Thyroid gland (tissue), 4 donors: ENCODE results near the gene PPP3R1.

Experiments
- POLR2A ChIP-seq, 2 donors: fragments of 450-650 bp; IDR thresholded peaks; one replicate each; pipeline ENCODE4 v1.6.1; 2017; ENCODE audit warnings: antibody characterized with exemption in 2 of 2, mild to moderate bottlenecking in 2 of 2, moderate library complexity in 1 of 2
- TF ChIP-seq, protein P1 (sequence below), 6 experiments: fragments of 200-600 bp in 3 of 6; fragments of 450-650 bp in 3 of 6; sonication (generic) in 3 of 6; IDR thresholded peaks; one replicate each; pipeline ENCODE4 v1.5.1; 2016 to 2019; ENCODE audit warnings: antibody characterized with exemption in 6 of 6, mild to moderate bottlenecking in 2 of 6, inconsistent platforms in 1 of 6, moderate library complexity in 1 of 6

DNA sequence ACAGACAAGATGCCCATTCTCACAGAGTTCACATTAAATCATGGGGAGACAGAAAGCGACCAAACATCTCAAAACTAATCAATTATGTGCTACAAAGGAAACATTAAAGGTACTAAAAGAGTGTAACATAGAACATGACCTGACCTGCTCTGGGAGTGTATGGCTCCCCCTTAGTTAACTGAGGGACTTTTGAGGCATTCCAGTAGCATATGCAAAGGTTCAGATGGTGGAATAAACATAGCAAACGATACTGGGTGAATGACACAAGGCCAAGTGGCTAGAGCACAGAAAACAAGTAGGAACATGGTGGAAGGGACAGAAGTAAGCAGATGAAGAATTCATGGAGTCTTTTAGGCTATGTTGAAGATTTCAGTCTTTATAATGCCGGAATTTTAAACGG lies 11.9 kb downstream of the PPP3R1 start:
- TF ChIP-seq, protein P1, sequence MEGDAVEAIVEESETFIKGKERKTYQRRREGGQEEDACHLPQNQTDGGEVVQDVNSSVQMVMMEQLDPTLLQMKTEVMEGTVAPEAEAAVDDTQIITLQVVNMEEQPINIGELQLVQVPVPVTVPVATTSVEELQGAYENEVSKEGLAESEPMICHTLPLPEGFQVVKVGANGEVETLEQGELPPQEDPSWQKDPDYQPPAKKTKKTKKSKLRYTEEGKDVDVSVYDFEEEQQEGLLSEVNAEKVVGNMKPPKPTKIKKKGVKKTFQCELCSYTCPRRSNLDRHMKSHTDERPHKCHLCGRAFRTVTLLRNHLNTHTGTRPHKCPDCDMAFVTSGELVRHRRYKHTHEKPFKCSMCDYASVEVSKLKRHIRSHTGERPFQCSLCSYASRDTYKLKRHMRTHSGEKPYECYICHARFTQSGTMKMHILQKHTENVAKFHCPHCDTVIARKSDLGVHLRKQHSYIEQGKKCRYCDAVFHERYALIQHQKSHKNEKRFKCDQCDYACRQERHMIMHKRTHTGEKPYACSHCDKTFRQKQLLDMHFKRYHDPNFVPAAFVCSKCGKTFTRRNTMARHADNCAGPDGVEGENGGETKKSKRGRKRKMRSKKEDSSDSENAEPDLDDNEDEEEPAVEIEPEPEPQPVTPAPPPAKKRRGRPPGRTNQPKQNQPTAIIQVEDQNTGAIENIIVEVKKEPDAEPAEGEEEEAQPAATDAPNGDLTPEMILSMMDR (IDR thresholded peaks at IDR 0.05) = no peak
- TF ChIP-seq POLR2A (IDR thresholded peaks at IDR 0.05) = no peak
